HG02610 (cell line): Measurements from ENCODE around the gene VAMP3.

Experiments
- ATAC-seq: cut with Tn5 transposase; IDR thresholded peaks from one replicate; pipeline ENCODE4 v1.9.1; 2021; ENCODE audit warnings: mild to moderate bottlenecking, moderate library complexity; ENCODE audit not compliant: unreplicated experiment

Gene VAMP3

DNA sequence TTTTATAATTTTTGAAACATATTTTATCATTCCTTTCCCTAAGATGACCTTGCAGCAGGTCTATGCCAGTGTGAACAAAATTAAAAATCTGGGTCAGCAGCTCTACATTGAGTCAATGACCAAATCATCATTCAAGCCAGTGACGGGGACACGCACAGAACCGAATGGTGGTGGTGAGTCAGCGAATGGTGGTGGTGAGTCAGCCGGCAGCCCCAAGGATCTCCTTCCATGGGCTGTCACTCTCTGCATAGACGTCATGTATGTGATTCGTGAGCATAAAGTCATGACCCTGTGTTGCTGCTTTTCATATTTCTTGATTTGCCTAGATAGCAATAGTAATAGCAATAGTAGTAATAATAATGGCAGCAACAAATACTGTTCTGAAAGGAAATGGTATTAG lies 39.3 kb downstream of the VAMP3 start:
- no peak for ATAC-seq

DNA sequence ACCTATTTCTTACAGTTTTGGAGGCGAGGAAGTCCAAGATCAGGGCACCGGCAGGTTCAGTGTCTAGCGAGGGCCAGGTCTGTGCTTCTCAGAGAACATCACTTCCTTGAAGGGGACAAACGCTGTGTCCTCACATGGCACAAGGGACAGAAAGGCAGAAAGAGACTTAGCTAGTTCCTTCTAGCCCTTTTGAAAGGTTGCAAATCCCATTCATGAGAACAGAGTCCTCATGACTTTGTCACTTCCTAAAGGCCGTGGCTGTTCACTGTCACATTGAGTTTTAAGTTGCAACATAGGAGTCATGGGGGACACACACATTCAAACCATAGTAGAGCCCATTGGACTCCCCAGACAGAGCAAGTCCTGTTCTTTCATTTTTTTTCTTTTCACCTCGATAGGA lies 40.4 kb downstream of the VAMP3 start:
- no peak for ATAC-seq

DNA sequence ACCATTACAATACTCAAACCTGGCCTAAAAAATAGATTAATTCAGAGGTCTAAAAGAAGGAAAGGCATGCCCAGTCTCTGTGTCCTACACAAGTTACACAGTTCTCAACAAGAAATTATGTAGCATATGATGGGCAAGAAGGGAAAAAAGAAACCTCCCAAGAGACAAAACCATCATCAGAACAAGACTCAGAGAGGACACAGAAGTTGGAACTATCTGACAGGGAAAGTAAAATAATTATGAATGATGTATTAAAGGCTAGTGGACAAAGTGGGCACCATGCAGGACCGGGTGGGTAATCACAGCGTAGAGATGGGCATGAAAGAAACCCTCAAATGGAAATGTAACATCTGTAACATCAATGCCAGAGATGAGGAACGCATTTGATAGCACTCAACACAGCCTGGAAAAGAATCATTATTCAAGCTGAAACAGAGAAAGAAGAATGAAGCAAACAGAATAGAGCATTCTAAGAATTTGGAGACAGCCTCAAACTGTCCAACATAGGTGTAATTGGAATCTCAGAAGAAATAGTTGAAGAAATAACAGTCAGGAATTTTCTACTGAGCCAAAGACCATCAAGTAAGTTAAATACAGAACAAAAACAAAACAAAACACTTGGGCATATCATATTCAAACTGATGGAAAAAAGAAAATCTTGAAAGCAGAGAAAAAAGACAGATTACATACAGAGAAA lies 42.7 kb downstream of the VAMP3 start:
- ATAC-seq: no peak

DNA sequence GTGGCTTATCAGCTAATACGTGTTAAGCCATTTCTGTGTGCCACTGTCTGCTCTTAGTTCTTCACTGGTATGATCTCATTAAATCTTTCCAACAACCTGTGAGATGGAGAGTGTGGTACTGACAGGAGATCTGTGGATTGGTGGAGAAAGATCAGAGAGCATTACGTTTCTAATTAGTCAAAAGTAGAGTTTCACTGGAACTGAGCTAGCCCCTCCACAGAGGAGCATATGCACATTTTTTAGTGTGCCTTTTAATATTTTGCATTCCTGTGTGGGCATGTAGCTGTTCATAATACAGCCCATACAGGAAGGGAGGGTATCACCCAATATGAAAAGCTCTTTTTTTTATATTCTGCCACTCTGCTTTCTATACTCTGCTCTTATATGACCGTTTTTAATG lies 50.2 kb downstream of the VAMP3 start:
- ATAC-seq: no peak

DNA sequence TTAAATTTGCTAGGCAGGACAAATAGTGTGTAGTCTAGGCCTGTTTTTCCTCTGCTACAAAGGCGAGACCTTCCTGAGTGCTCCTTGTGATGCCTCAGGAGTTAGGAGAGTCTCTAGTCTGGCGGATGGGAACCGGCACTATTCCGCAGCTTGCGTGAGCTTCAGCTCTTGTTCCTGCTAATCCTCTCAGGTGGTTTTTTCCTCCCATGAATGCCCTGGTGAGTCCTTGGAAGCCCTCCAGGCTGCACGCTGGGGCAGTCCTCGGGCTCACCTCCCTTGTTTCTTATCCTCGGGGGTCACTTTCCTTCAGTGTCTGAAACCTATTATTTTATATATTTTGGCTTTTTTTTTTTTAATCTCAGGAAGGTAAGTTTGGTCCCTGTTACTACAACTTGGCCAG lies 53.6 kb downstream of the VAMP3 start:
- no peak for ATAC-seq

DNA sequence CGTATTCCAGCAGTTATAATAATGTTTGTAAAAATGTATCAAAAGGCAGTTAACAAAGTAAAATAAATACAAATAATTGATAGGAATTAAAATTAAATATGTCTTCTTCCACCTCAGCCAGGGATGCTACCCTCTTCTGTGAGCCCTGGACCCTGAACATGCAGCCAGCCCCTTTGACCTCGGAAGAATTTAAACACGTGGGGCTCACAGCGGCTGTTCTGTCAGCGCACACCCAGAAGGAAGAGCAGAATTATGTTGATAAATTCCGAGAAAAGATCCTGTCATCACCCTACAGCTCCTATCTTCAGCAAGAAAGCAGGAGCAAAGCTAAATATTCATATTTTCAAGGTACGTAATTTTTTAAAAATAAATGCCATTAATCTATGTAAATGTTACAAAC lies 55.3 kb downstream of the VAMP3 start:
- no peak for ATAC-seq

DNA sequence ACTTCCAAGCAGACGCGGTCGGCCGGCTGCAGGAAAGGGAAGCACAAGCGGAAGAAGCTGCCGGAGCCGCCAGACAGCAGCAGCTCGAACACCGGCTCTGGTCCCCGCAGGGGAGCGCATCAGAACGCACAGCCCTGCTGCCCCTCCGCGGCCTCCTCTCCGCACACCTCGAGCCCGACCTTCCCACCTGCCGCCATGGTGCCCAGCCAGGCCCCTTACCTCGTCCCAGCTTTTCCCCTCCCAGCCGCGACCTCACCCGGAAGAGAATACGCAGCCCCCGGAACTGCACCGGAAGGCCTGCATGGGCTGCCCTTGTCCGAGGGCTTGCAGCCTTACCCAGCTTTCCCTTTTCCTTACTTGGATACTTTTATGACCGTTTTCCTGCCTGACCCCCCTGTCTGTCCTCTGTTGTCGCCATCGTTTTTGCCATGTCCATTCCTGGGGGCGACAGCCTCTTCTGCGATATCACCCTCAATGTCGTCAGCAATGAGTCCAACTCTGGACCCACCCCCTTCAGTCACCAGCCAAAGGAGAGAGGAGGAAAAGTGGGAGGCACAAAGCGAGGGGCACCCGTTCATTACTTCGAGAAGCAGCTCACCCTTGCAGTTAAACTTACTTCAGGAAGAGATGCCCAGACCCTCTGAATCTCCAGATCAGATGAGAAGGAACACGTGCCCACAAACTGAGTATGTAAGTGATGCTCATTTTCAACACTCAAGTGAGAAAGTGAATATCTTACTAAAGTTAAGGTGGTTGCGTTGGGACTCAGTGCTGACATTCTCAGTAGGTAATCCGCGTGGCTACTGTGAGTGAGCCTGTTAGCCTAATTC lies 56.2 kb downstream of the VAMP3 start:
- ATAC-seq: no peak
